Transverse colon (tissue), 4 donors: ENCODE data around the gene ITPKB. TPM values are rescaled to one million over a fixed set of nuclear protein-coding genes. Genes with fewer than 3 reads are reported as not detected.

ENCODE experiments used
- DNase-seq: peaks from one replicate; pipeline ENCODE4 v3.0.0-alpha.2; 2019
- H3K27ac ChIP-seq, 4 donors: fragments of 200-600 bp; sonication (generic); 2 replicates each; pipeline ENCODE4 v1.5.1; 2016 to 2018; ENCODE audit warnings: inconsistent platforms in 4 of 4
- H3K27me3 ChIP-seq: fragments of 200-600 bp; sonication (generic); 2 replicates; pipeline ENCODE4 v1.5.1; 2017; ENCODE audit warnings: inconsistent platforms
- H3K36me3 ChIP-seq, 4 donors: fragments of 200-600 bp; sonication (generic); 2 replicates each; pipeline ENCODE4 v1.5.1; 2017 to 2019; ENCODE audit warnings: inconsistent platforms in 4 of 4
- H3K4me1 ChIP-seq, 4 donors: fragments of 200-600 bp; sonication (generic); 2 replicates each; pipeline ENCODE4 v1.5.1; 2017 to 2020; ENCODE audit warnings: inconsistent platforms in 4 of 4
- H3K4me3 ChIP-seq, 4 donors: fragments of 200-600 bp; sonication (generic); 1 replicate in 1 of 4; 2 replicates in 3 of 4; pipeline versions ENCODE4 v1.5.1 to v1.6.1; 2017 to 2019; ENCODE audit warnings: inconsistent platforms in 4 of 4
- H3K9me3 ChIP-seq, 2 donors: fragments of 200-600 bp; sonication (generic); 2 replicates each; pipeline ENCODE4 v1.5.1; 2017 to 2019; ENCODE audit warnings: inconsistent platforms in 2 of 2
- CTCF ChIP-seq, 5 experiments: fragments of 200-600 bp in 3 of 5; fragments of 450-650 bp in 2 of 5; sonication (generic) in 3 of 5; IDR thresholded peaks; 1 replicate in 2 of 5; 2 replicates in 3 of 5; pipeline ENCODE4 v1.5.1; 2016 to 2017; ENCODE audit warnings: antibody characterized with exemption in 5 of 5, inconsistent platforms in 3 of 5, mild to moderate bottlenecking in 2 of 5, moderate library complexity in 1 of 5
- EP300 ChIP-seq: sonication (generic); formaldehyde crosslinking; IDR thresholded peaks from one replicate; pipeline ENCODE4 v1.6.1; 2017; ENCODE audit warnings: antibody characterized with exemption, low read depth
- POLR2A ChIP-seq: fragments of 450-650 bp; IDR thresholded peaks from one replicate; pipeline ENCODE4 v1.6.1; 2016; ENCODE audit warnings: antibody characterized with exemption, mild to moderate bottlenecking, moderate library complexity
- POLR2AphosphoS5 ChIP-seq, 3 donors: sonication (generic); formaldehyde crosslinking; IDR thresholded peaks; one replicate each; pipeline ENCODE4 v1.6.1; 2016; ENCODE audit warnings: antibody characterized with exemption in 3 of 3
- WGBS, 2 donors: methylation state at CpG; one replicate each; pipeline ENCODE4 v1.1.5; 2018; ENCODE audit warnings: low coverage in 1 of 2; 5-methylcytosine and 5-hydroxymethylcytosine counted together
- in situ Hi-C, 4 donors: fragments of 200-750 bp; cut with MboI; loops; one replicate each; pipeline versions ENCODE4 v1.15.0 to v1.15.1; 2017; ENCODE audit warnings: low sequenced_read_pairs in 3 of 4, low pct_ligation_motif_present in 1 of 4, low pct_unique_long_range_greater_than_20kb in 1 of 4
- intact Hi-C: fragments of 100-400 bp; cut with DNase I; formaldehyde crosslinking; loops from one replicate; pipeline ENCODE4 v1.15.1; 2023; ENCODE audit warnings: low total_unique reads
- total RNA-seq, 4 donors: library from RNA; depleted of rRNA; stranded (reverse); fragments of >200 nt; gene quantifications; one replicate each; pipeline ENCODE4 v1.1.0, GENCODE V29; 2016

The ITPKB gene
- total RNA-seq, 4 donors from 2014 or later = 14.3 to 57.6 (median 23.7) TPM

- WGBS, 2 donors = 5 to 15% methylated on average over 6 to 20 of the region's 22 CpGs
- peaks cover 46 to 81% (median 56%) of the 10 kb centered on the region in 4 donors for H3K4me1 ChIP-seq
- no peaks in the 10 kb centered on the region for H3K36me3 ChIP-seq
- TF ChIP-seq POLR2AphosphoS5 (IDR thresholded peaks at IDR 0.05) (peak; percentile 78 to 84 (median 83)), CTCF (IDR thresholded peaks at IDR 0.05) (no peak), EP300 (peak; percentile 54), POLR2A (peak; percentile 64)
- peak overlapping the region in 3 of 4 donors; percentile 22 to 44 (median 26) for H3K4me3 ChIP-seq
- in situ Hi-C loops (no loop called here), intact Hi-C loops (no loop called here)
- peak; percentile 87 for DNase-seq
- H3K27ac ChIP-seq = peak overlapping the region; percentile 85 to 89 (median 87)
- H3K27me3 ChIP-seq = no peaks in the 10 kb centered on the region
- no peaks in the 10 kb centered on the region for H3K9me3 ChIP-seq
These were observed 59.1 kb downstream of the ITPKB start for GRCh38 chr1:226679853-226680516.

GRCh38 chr1:226679262-226679661, 59.8 kb downstream of the ITPKB start:
- intact Hi-C loops = no loop called here
- H3K9me3 ChIP-seq = no peaks in the 10 kb centered on the region
- H3K36me3 ChIP-seq = no peaks in the 10 kb centered on the region
- peaks cover 51 to 86% (median 57%) of the 10 kb centered on the region in 4 donors for H3K4me1 ChIP-seq
- peak overlapping the region; percentile 85 to 89 (median 87) for H3K27ac ChIP-seq
- no peak for DNase-seq
- no peaks in the 10 kb centered on the region for H3K27me3 ChIP-seq
- 42 to 55% methylated on average over 2 of the region's 2 CpGs for WGBS, 2 donors
- H3K4me3 ChIP-seq = no peak overlapping the region
- in situ Hi-C loops = no loop called here
- TF ChIP-seq POLR2A (no peak), POLR2AphosphoS5 (IDR thresholded peaks at IDR 0.05) (no peak), CTCF (IDR thresholded peaks at IDR 0.05) (no peak), EP300 (no peak)

GRCh38 chr1:226678701-226679100, 60.4 kb downstream of the ITPKB start:
- H3K4me3 ChIP-seq = no peak overlapping the region
- no peaks in the 10 kb centered on the region for H3K9me3 ChIP-seq
- no peaks in the 10 kb centered on the region for H3K36me3 ChIP-seq
- no peaks in the 10 kb centered on the region for H3K27me3 ChIP-seq
- TF ChIP-seq CTCF (IDR thresholded peaks at IDR 0.05) (no peak), POLR2AphosphoS5 (IDR thresholded peaks at IDR 0.05) (no peak), EP300 (no peak), POLR2A (no peak)
- peaks cover 52 to 92% (median 57%) of the 10 kb centered on the region in 4 donors for H3K4me1 ChIP-seq
- H3K27ac ChIP-seq = peak overlapping the region; percentile 85 to 89 (median 87)
- no peak for DNase-seq
- WGBS, 2 donors = 75% methylated on average over 3 to 8 of the region's 8 CpGs
- in situ Hi-C loops (no loop called here), intact Hi-C loops (no loop called here)

GRCh38 chr1:226678251-226678650, 60.8 kb downstream of the ITPKB start:
- H3K9me3 ChIP-seq = no peaks in the 10 kb centered on the region
- H3K36me3 ChIP-seq = no peaks in the 10 kb centered on the region
- in situ Hi-C loops (no loop called here), intact Hi-C loops (no loop called here)
- no peak for DNase-seq
- H3K4me3 ChIP-seq = no peak overlapping the region
- H3K27ac ChIP-seq = peak overlapping the region; percentile 85 to 89 (median 87)
- no peaks in the 10 kb centered on the region for H3K27me3 ChIP-seq
- H3K4me1 ChIP-seq = peaks cover 52 to 91% (median 59%) of the 10 kb centered on the region in 4 donors
- 70 to 100% methylated on average over 1 to 2 of the region's 2 CpGs for WGBS, 2 donors
- no peak for TF ChIP-seq EP300
- TF ChIP-seq POLR2A = no peak
- TF ChIP-seq CTCF (IDR thresholded peaks at IDR 0.05) = no peak
- no peak for TF ChIP-seq POLR2AphosphoS5 (IDR thresholded peaks at IDR 0.05)
